IPS-NIHi11 (cell line): ENCODE data around the gene CDK7.

ENCODE experiments used
- DNase-seq: peaks from one replicate; pipeline ENCODE4 v3.0.0; 2012; ENCODE audit warnings: mixed read lengths, low spot score

Gene CDK7

GRCh38 chr5:69293882-69294281 is 59.2 kb downstream of the CDK7 start:
- DNase-seq = no peak

- no peak for DNase-seq
Measured at GRCh38 chr5:69295088-69295754, 60.5 kb downstream of the CDK7 start.

GRCh38 chr5:69299625-69300024 is 64.9 kb downstream of the CDK7 start:
- no peak for DNase-seq

- no peak for DNase-seq
Measured at GRCh38 chr5:69300537-69301203, 66.0 kb downstream of the CDK7 start.

- no peak for DNase-seq
Measured at GRCh38 chr5:69305512-69305911, 70.8 kb downstream of the CDK7 start.

GRCh38 chr5:69308046-69308553 is 73.4 kb downstream of the CDK7 start:
- no peak for DNase-seq

- DNase-seq = no peak
Measured at GRCh38 chr5:69309380-69309779, 74.7 kb downstream of the CDK7 start.

- DNase-seq = no peak
Measured at GRCh38 chr5:69312459-69313160, 77.9 kb downstream of the CDK7 start.

- no peak for DNase-seq
Measured at GRCh38 chr5:69313428-69313827, 78.7 kb downstream of the CDK7 start.

GRCh38 chr5:69315972-69316371 is 81.3 kb downstream of the CDK7 start:
- DNase-seq = no peak

- no peak for DNase-seq
Measured at GRCh38 chr5:69317391-69317790, 82.7 kb downstream of the CDK7 start.

- no peak for DNase-seq
Measured at GRCh38 chr5:69326365-69326764, 91.7 kb downstream of the CDK7 start.
